H1 (cell line): Measurements from ENCODE around the gene PPM1K. TPM values are rescaled to one million over a fixed set of nuclear protein-coding genes. Genes with fewer than 3 reads are reported as not detected.

ENCODE experiments used
- CTCF ChIA-PET: fragments of 300-600 bp; sonication (Branson Sonifier 250); formaldehyde crosslinking; loops from one replicate; lab custom pipeline; 2021; ENCODE audit not compliant: partially characterized antibody; lab: Charles Lee
- POLR2A ChIA-PET: fragments of 300-600 bp; sonication (Branson Sonifier 250); formaldehyde crosslinking; loops from one replicate; lab custom pipeline; 2021; ENCODE audit warnings: inconsistent platforms; ENCODE audit not compliant: partially characterized antibody; lab: Charles Lee
- DNase-seq, 2 experiments: peaks; one replicate each; pipeline versions ENCODE4 v3.0.0 to v3.0.0-alpha.2; 2010 to 2022; ENCODE audit warnings: low spot score in 2 of 2, low read depth in 1 of 2, mixed read lengths in 1 of 2
- FAIRE-seq: peaks from 2 replicates; lab custom pipeline; 2011; peaks lifted over from hg19 to GRCh38; lab: Jason Lieb, UNC
- H2AFZ ChIP-seq: 2 replicates; pipeline ENCODE4 v1.8.1; 2012; ENCODE audit warnings: low read length, inconsistent platforms
- H2AK5ac ChIP-seq: 2 replicates; pipeline ENCODE4 v1.6.1; 2013; ENCODE audit warnings: low read depth, low read length
- H2BK120ac ChIP-seq: replicated peaks from 2 replicates; pipeline ENCODE3; 2013; ENCODE audit warnings: low read depth, low read length, inconsistent platforms
- H2BK12ac ChIP-seq: 2 replicates; pipeline ENCODE4 v1.6.1; 2013; ENCODE audit warnings: low read depth, low read length
- H2BK15ac ChIP-seq: 2 replicates; pipeline ENCODE4 v1.6.1; 2013; ENCODE audit warnings: low read length
- H2BK20ac ChIP-seq: 2 replicates; pipeline ENCODE4 v1.6.1; 2013; ENCODE audit warnings: low read length
- H2BK5ac ChIP-seq: 2 replicates; pipeline ENCODE4 v1.6.1; 2013; ENCODE audit warnings: low read depth, low read length
- H3K14ac ChIP-seq: 2 replicates; pipeline ENCODE4 v1.6.1; 2013; ENCODE audit warnings: inconsistent platforms; ENCODE audit not compliant: insufficient read length
- H3K18ac ChIP-seq: 2 replicates; pipeline ENCODE4 v1.6.1; 2013; ENCODE audit warnings: low read length; ENCODE audit errors: extremely low read depth
- H3K23ac ChIP-seq: 2 replicates; pipeline ENCODE4 v1.6.1; 2013; ENCODE audit warnings: inconsistent platforms; ENCODE audit not compliant: insufficient read length
- H3K23me2 ChIP-seq: 2 replicates; pipeline ENCODE4 v1.6.1; 2013; ENCODE audit warnings: low read depth, low read length
- H3K27ac ChIP-seq: 2 replicates; pipeline ENCODE4 v1.6.1; 2011; ENCODE audit warnings: low read depth, low read length, inconsistent platforms
- H3K27me3 ChIP-seq, 4 experiments: replicated peaks in 1 of 4; 1 replicate in 1 of 4; 2 replicates in 3 of 4; pipeline versions ENCODE4 v1.6.1 to v1.8.1; 2011 to 2013; ENCODE audit warnings: low read length in 3 of 4, mild to moderate bottlenecking in 3 of 4, inconsistent platforms in 2 of 4, mixed read lengths in 2 of 4, moderate library complexity in 1 of 4; ENCODE audit not compliant: control insufficient read depth in 3 of 4, insufficient read depth in 3 of 4; ENCODE audit errors: extremely low read depth in 1 of 4
- H3K36me3 ChIP-seq, 4 experiments: 2 replicates each; pipeline versions ENCODE4 v1.6.1 to v1.8.1; 2011 to 2013; ENCODE audit warnings: mild to moderate bottlenecking in 4 of 4, low read length in 3 of 4, moderate library complexity in 2 of 4, control low read depth in 1 of 4, inconsistent platforms in 1 of 4; ENCODE audit not compliant: insufficient read depth in 4 of 4, control insufficient read depth in 2 of 4
- H3K4ac ChIP-seq: replicated peaks from 2 replicates; pipeline ENCODE3; 2013; ENCODE audit warnings: low read length, low read depth, mixed read lengths, inconsistent platforms; ENCODE audit not compliant: insufficient read length
- H3K4me1 ChIP-seq, 4 experiments: replicated peaks in 1 of 4; 1 replicate in 1 of 4; 2 replicates in 3 of 4; pipeline versions ENCODE4 v1.6.1 to v1.8.1; 2011 to 2013; ENCODE audit warnings: low read length in 3 of 4, inconsistent platforms in 2 of 4, mixed read lengths in 1 of 4; ENCODE audit not compliant: insufficient read depth in 4 of 4, control insufficient read depth in 3 of 4
- H3K4me2 ChIP-seq, 2 experiments: 2 replicates each; pipeline versions ENCODE4 v1.6.1 to v1.8.1; 2011 to 2013; ENCODE audit warnings: low read depth in 2 of 2, low read length in 2 of 2, control low read depth in 1 of 2, inconsistent platforms in 1 of 2, mild to moderate bottlenecking in 1 of 2; ENCODE audit not compliant: insufficient read depth in 1 of 2
- H3K4me3 ChIP-seq, 4 experiments: fragments of 200-600, 300-600 bp in 1 of 4; sonication (generic), shearing (Covaris generic), sonication (Bioruptor Twin) in 1 of 4; 2 replicates each; pipeline versions ENCODE4 v1.5.1 to v1.8.1; 2011 to 2016; ENCODE audit warnings: low read length in 4 of 4, low read depth in 3 of 4, control low read depth in 2 of 4, inconsistent platforms in 2 of 4, mild to moderate bottlenecking in 2 of 4, mixed read lengths in 1 of 4, moderate library complexity in 1 of 4; ENCODE audit not compliant: insufficient read depth in 2 of 4; ENCODE audit errors: extremely low read depth in 1 of 4
- H3K56ac ChIP-seq: replicated peaks from 2 replicates; pipeline ENCODE3; 2013; ENCODE audit warnings: low read depth, mild to moderate bottlenecking, mixed read lengths, low read length, inconsistent platforms; ENCODE audit not compliant: insufficient read length
- H3K79me1 ChIP-seq: 2 replicates; pipeline ENCODE4 v1.6.1; 2013; ENCODE audit warnings: low read depth, low read length, control low read depth
- H3K79me2 ChIP-seq, 2 experiments: 2 replicates each; pipeline versions ENCODE4 v1.6.1 to v1.8.1; 2012 to 2013; ENCODE audit warnings: low read length in 2 of 2, mild to moderate bottlenecking in 2 of 2, inconsistent platforms in 1 of 2; ENCODE audit not compliant: insufficient read depth in 2 of 2, control insufficient read depth in 1 of 2
- H3K9ac ChIP-seq, 4 experiments: replicated peaks in 1 of 4; 1 replicate in 1 of 4; 2 replicates in 3 of 4; pipeline versions ENCODE4 v1.6.1 to v1.8.1; 2011 to 2013; ENCODE audit warnings: low read depth in 3 of 4, low read length in 3 of 4, control low read depth in 2 of 4, mild to moderate bottlenecking in 2 of 4, moderate library complexity in 2 of 4, inconsistent platforms in 1 of 4; ENCODE audit errors: extremely low read depth in 1 of 4
- H3K9me3 ChIP-seq, 2 experiments: 2 replicates each; pipeline versions ENCODE4 v1.6.1 to v1.8.1; 2012 to 2013; ENCODE audit warnings: mild to moderate bottlenecking in 2 of 2, moderate library complexity in 2 of 2, control low read depth in 1 of 2, inconsistent platforms in 1 of 2, low read depth in 1 of 2, low read length in 1 of 2, mixed read lengths in 1 of 2; ENCODE audit not compliant: insufficient read depth in 2 of 2
- H4K20me1 ChIP-seq, 2 experiments: replicated peaks in 1 of 2; 2 replicates each; pipeline versions ENCODE3 to v1.8.1; 2011 to 2013; ENCODE audit warnings: inconsistent platforms in 2 of 2, low read length in 2 of 2, mild to moderate bottlenecking in 1 of 2; ENCODE audit not compliant: insufficient read depth in 2 of 2, control insufficient read depth in 1 of 2
- H4K5ac ChIP-seq: 2 replicates; pipeline ENCODE4 v1.6.1; 2013; ENCODE audit warnings: low read length, low read depth, mixed read lengths, inconsistent platforms; ENCODE audit not compliant: insufficient read length
- H4K8ac ChIP-seq: 2 replicates; pipeline ENCODE4 v1.8.0; 2013; ENCODE audit warnings: mild to moderate bottlenecking, moderate library complexity, low read length, inconsistent platforms; ENCODE audit not compliant: insufficient read depth; ENCODE audit errors: extremely low read depth
- H4K91ac ChIP-seq: replicated peaks from 2 replicates; pipeline ENCODE3; 2013; ENCODE audit warnings: low read length, mixed read lengths, inconsistent platforms; ENCODE audit not compliant: insufficient read length
- ASH2L ChIP-seq: fragments of 200-600, 300-600 bp; sonication (generic); IDR thresholded peaks from one replicate; pipeline ENCODE4 v1.7.1; 2017; ENCODE audit warnings: low read length
- BRCA1 ChIP-seq: IDR thresholded peaks from 2 replicates; pipeline ENCODE4 v1.6.1; 2012; ENCODE audit warnings: low read depth, low read length, improper control_type of control experiment
- CHD1 ChIP-seq: IDR thresholded peaks from 2 replicates; pipeline ENCODE4 v1.6.1; 2012; ENCODE audit warnings: low read depth, low read length, improper control_type of control experiment
- CHD2 ChIP-seq: IDR thresholded peaks from 2 replicates; pipeline ENCODE4 v1.6.1; 2012; ENCODE audit warnings: low read length, improper control_type of control experiment
- FOSL1 ChIP-seq: IDR thresholded peaks from 2 replicates; pipeline ENCODE4 v1.6.1; 2011; ENCODE audit warnings: mild to moderate bottlenecking, low read depth, low read length, moderate library complexity; ENCODE audit not compliant: insufficient read depth
- KDM4A ChIP-seq: IDR thresholded peaks from one replicate; pipeline ENCODE4 v1.7.1; 2012; ENCODE audit warnings: low read depth, mild to moderate bottlenecking, moderate library complexity, low read length, inconsistent platforms; ENCODE audit not compliant: severe bottlenecking
- POLR2A ChIP-seq, 2 experiments: IDR thresholded peaks; 1 replicate in 1 of 2; 2 replicates in 1 of 2; pipeline ENCODE4 v1.6.1; 2011; ENCODE audit warnings: low read depth in 2 of 2, low read length in 2 of 2, mild to moderate bottlenecking in 2 of 2; ENCODE audit errors: control extremely low read depth in 1 of 2
- RFX5 ChIP-seq: IDR thresholded peaks from 2 replicates; pipeline ENCODE4 v1.6.1; 2011; ENCODE audit warnings: low read depth, low read length, improper control_type of control experiment, borderline replicate concordance
- SP2 ChIP-seq: IDR thresholded peaks from 2 replicates; pipeline ENCODE4 v1.6.1; 2012; ENCODE audit warnings: mild to moderate bottlenecking, low read length, inconsistent platforms
- SRF ChIP-seq: IDR thresholded peaks from 2 replicates; pipeline ENCODE4 v1.6.1; 2011; ENCODE audit warnings: mild to moderate bottlenecking, low read depth, low read length, moderate library complexity
- TCF12 ChIP-seq: IDR thresholded peaks from 2 replicates; pipeline ENCODE4 v1.6.1; 2011; ENCODE audit warnings: low read depth, mild to moderate bottlenecking, low read length
- WGBS, 2 experiments: shearing (Covaris generic) in 1 of 2; methylation state at CpG; one replicate each; pipeline versions ENCODE4 v1.1.6 to v1.1.7; 2013 to 2015; ENCODE audit warnings: low lambda C conversion rate in 2 of 2, mixed read lengths in 2 of 2, inconsistent platforms in 1 of 2, low coverage in 1 of 2, missing lambda C conversion rate in 1 of 2; ENCODE audit not compliant: insufficient replicate concordance in 2 of 2, insufficient coverage in 1 of 2, insufficient read length in 1 of 2; ENCODE audit errors: extremely low coverage in 1 of 2, missing lambda C conversion rate in 1 of 2; 5-methylcytosine and 5-hydroxymethylcytosine counted together
- polyA plus RNA-seq, 7 experiments: library from polyadenylated mRNA; depleted of rRNA in 3 of 7; stranded (reverse) in 5 of 7; unstranded in 2 of 7; fragments of >200 nt in 5 of 7; fragments of 200-250 nt in 2 of 7; gene quantifications; 1 replicate in 5 of 7; 2 replicates in 1 of 7; 4 replicates in 1 of 7; pipeline versions ENCODE4 v1.2.1 to v1.2.3, GENCODE V29; 2011 to 2013; ENCODE audit warnings: missing spikeins in 2 of 7, mixed read lengths in 2 of 7
- total RNA-seq: library from RNA; stranded (reverse); fragmentation: NEBNext Ultra II Directional; extraction: Animal tissue kit (Norgen Biotek cat#: 25700); gene quantifications from 2 replicates; pipeline ENCODE4 v1.2.1, GENCODE V29; 2021
- TF ChIP-seq, protein P1 (sequence below): IDR thresholded peaks from 2 replicates; pipeline ENCODE4 v1.6.1; 2012; ENCODE audit warnings: inconsistent platforms
- TF ChIP-seq, protein P2 (sequence below): IDR thresholded peaks from 2 replicates; pipeline ENCODE4 v1.6.1; 2011; ENCODE audit warnings: low read length, improper control_type of control experiment

Gene PPM1K
- total and polyA plus RNA-seq, 2 of the 8 experiments (the other 6 are each of a cell fraction or from before 2014, with no cell fraction given) = 4.2 to 10.7 TPM

DNA sequence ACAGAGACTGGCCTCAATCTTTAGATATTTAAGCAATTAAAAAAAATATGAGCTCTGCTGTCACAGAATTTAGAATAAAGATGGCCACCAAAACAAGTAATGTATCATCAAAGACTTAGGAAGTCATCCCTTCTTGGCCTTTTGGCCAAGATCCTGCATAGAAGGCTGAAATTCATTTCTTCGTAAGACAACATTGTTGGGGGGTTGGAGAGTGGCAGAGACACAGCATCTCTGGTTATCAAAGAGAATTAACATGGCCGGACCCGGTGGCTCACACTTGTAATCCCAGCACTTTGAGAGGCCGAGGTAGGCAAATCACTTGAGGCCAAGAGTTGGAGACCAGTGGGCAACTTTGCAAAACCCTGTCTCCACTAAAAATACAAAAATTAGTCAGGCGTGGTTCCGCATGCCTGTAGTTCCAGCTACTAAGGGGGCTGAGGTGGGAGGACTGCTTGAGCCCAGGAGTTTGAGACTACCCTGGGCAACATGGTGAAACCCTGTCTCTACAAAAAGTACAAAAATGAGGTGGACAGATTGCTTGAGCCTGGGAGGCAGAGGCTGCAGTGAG lies 4.0 kb downstream of the PPM1K start:
- H4K20me1 ChIP-seq = peaks cover 0 to 4% of the 10 kb centered on the region in 2 experiments
- H2BK5ac ChIP-seq = no peak overlapping the region
- H2BK15ac ChIP-seq = no peak overlapping the region
- peaks cover 20% of the 10 kb centered on the region in 2 experiments for H3K9me3 ChIP-seq
- H2BK120ac ChIP-seq = no peak overlapping the region
- no peak overlapping the region for H3K4ac ChIP-seq
- H2BK20ac ChIP-seq = no peak overlapping the region
- peaks cover 0 to 22% (median 4%) of the 10 kb centered on the region in 4 experiments; a peak in 4 of 8 replicates for H3K36me3 ChIP-seq
- H3K9ac ChIP-seq = no peak overlapping the region
- H4K8ac ChIP-seq = no peak overlapping the region
- H3K4me3 ChIP-seq = no peak overlapping the region
- no peak overlapping the region for H3K56ac ChIP-seq
- DNase-seq (no peak), FAIRE-seq (no peak)
- H2AFZ ChIP-seq = no peak overlapping the region
- H3K4me1 ChIP-seq = peaks cover 0 to 5% (median 1%) of the 10 kb centered on the region in 4 experiments; a peak in 4 of 7 replicates
- ChIA-PET POLR2A (no interaction called here), CTCF (no interaction called here)
- no peak overlapping the region for H4K91ac ChIP-seq
- H2AK5ac ChIP-seq = no peak overlapping the region
- H3K23me2 ChIP-seq = peaks cover 11% of the 10 kb centered on the region
- no peak overlapping the region for H3K18ac ChIP-seq
- no peak overlapping the region for H2BK12ac ChIP-seq
- no peak overlapping the region for H3K27ac ChIP-seq
- H3K14ac ChIP-seq = no peak overlapping the region
- H4K5ac ChIP-seq = no peak overlapping the region
- WGBS, 2 experiments = 93% methylated on average over 6 of the region's 6 CpGs; no CpG with 5 or more reads in 1 of the 2 experiments
- no peaks in the 10 kb centered on the region for H3K79me1 ChIP-seq
- H3K23ac ChIP-seq = no peak overlapping the region
- H3K27me3 ChIP-seq = peaks cover 0 to 5% (median 2%) of the 10 kb centered on the region in 4 experiments; a peak in 4 of 7 replicates
- no peak overlapping the region for H3K4me2 ChIP-seq
- no peaks in the 10 kb centered on the region for H3K79me2 ChIP-seq
- TF ChIP-seq ASH2L (no peak), CHD1 (no peak), CHD2 (no peak), SRF (no peak), TCF12 (no peak), KDM4A (no peak), POLR2A (IDR thresholded peaks at IDR 0.05; ENCODE audit: control extremely low read depth in 1 of 2, low read depth in 2 of 2, low read length in 2 of 2) (no peak), BRCA1 (no peak), RFX5 (no peak), FOSL1 (no peak), SP2 (no peak)
- TF ChIP-seq, protein P1, sequence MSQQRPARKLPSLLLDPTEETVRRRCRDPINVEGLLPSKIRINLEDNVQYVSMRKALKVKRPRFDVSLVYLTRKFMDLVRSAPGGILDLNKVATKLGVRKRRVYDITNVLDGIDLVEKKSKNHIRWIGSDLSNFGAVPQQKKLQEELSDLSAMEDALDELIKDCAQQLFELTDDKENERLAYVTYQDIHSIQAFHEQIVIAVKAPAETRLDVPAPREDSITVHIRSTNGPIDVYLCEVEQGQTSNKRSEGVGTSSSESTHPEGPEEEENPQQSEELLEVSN = no peak
- TF ChIP-seq, protein P2, sequence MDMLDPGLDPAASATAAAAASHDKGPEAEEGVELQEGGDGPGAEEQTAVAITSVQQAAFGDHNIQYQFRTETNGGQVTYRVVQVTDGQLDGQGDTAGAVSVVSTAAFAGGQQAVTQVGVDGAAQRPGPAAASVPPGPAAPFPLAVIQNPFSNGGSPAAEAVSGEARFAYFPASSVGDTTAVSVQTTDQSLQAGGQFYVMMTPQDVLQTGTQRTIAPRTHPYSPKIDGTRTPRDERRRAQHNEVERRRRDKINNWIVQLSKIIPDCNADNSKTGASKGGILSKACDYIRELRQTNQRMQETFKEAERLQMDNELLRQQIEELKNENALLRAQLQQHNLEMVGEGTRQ = no peak
